SKM-1 treated with dmso at 0.1 percent for 144 hours (cell line): Measurements from ENCODE around the gene UGT1A8.

ENCODE experiments used
- DNase-seq: peaks from one replicate; lab custom pipeline; 2025; ENCODE audit not compliant: unreplicated experiment; lab: John Stamatoyannopoulos, UW

Gene UGT1A8

GRCh38 chr2:233817361-233817911 is 200.0 kb downstream of the UGT1A8 start:
- DNase-seq, result no peak

- DNase-seq, result no peak
Observed at GRCh38 chr2:233817995-233818638, 200.7 kb downstream of the UGT1A8 start.

- no peak for DNase-seq
Observed at GRCh38 chr2:233818639-233819621, 201.5 kb downstream of the UGT1A8 start.

- DNase-seq, result no peak
Observed at GRCh38 chr2:233819884-233820773, 202.7 kb downstream of the UGT1A8 start.

GRCh38 chr2:233820774-233821105 is 203.3 kb downstream of the UGT1A8 start:
- DNase-seq, result no peak

- no peak for DNase-seq
Observed at GRCh38 chr2:233821196-233821595, 203.8 kb downstream of the UGT1A8 start.

- DNase-seq, result no peak
Observed at GRCh38 chr2:233821709-233822100, 204.3 kb downstream of the UGT1A8 start.

- DNase-seq, result no peak
Observed at GRCh38 chr2:233822101-233822771, 204.8 kb downstream of the UGT1A8 start.
